HL-60 (cell line): ENCODE measurements around the gene SMOC2.

Source experiments
- CTCF ChIP-seq: IDR thresholded peaks from one replicate; pipeline ENCODE4 v1.5.1; 2011; ENCODE audit warnings: low read length, control low read depth, inconsistent platforms; ENCODE audit not compliant: insufficient read depth
- POLR2AphosphoS5 ChIP-seq: IDR thresholded peaks from 2 replicates; pipeline ENCODE4 v1.6.1; 2012; ENCODE audit warnings: low read depth
- REST ChIP-seq: IDR thresholded peaks from 2 replicates; pipeline ENCODE4 v1.6.1; 2012; ENCODE audit warnings: low read depth; ENCODE audit not compliant: insufficient replicate concordance

GRCh38 chr6:168625602-168626001 is 184.6 kb downstream of the SMOC2 start:
- TF ChIP-seq CTCF: no peak
- TF ChIP-seq POLR2AphosphoS5: no peak
- no peak for TF ChIP-seq REST
